Natural killer cell (primary cell): ENCODE data around the gene DIP2C. TPM values are rescaled to one million over a fixed set of nuclear protein-coding genes. Genes with fewer than 3 reads are reported as not detected.
A peak's percentile ranks its signal among the peaks of the same experiment; 100 is the strongest.

Experiments
- ATAC-seq, 3 donors: fragments of 150-1000 bp in 2 of 3; fragments of 200-7000 bp in 1 of 3; cut with Tn5 transposase; 1 replicate in 1 of 3; 2 replicates in 2 of 3; pipeline ENCODE4 v1.10.0; 2021; ENCODE audit warnings: mild to moderate bottlenecking in 2 of 3, moderate library complexity in 2 of 3
- DNase-seq, 2 donors: peaks; one replicate each; pipeline versions ENCODE4 v3.0.0 to v3.0.0-alpha.2; 2013 to 2021; ENCODE audit warnings: mixed read lengths in 1 of 2
- H3K27ac ChIP-seq: one replicate; pipeline ENCODE4 v1.5.1; 2013; ENCODE audit warnings: mild to moderate bottlenecking, low read length
- H3K27me3 ChIP-seq: one replicate; pipeline ENCODE4 v1.6.1; 2013; ENCODE audit warnings: low read length; ENCODE audit not compliant: control insufficient read depth, insufficient read depth
- H3K36me3 ChIP-seq: one replicate; pipeline ENCODE4 v1.6.1; 2013; ENCODE audit warnings: low read length; ENCODE audit not compliant: control insufficient read depth, insufficient read depth
- H3K4me1 ChIP-seq: one replicate; pipeline ENCODE4 v1.6.1; 2013; ENCODE audit warnings: low read length; ENCODE audit not compliant: control insufficient read depth, insufficient read depth
- H3K4me3 ChIP-seq: one replicate; pipeline ENCODE4 v1.5.1; 2013; ENCODE audit warnings: low read length
- H3K9me3 ChIP-seq: one replicate; pipeline ENCODE4 v1.6.1; 2013; ENCODE audit warnings: low read length; ENCODE audit not compliant: control insufficient read depth, insufficient read depth
- H3K27ac Mint-ChIP-seq, 2 donors: one replicate each; pipeline ENCODE4 v1.8.0; 2022; ENCODE audit warnings: mild to moderate bottlenecking in 2 of 2, mixed read lengths in 2 of 2, moderate library complexity in 1 of 2
- H3K27me3 Mint-ChIP-seq, 2 donors: one replicate each; pipeline ENCODE4 v1.8.0; 2022; ENCODE audit warnings: low read depth in 2 of 2, mixed read lengths in 2 of 2
- H3K36me3 Mint-ChIP-seq: one replicate; pipeline ENCODE4 v1.8.0; 2022; ENCODE audit warnings: mixed read lengths
- H3K4me1 Mint-ChIP-seq, 2 donors: one replicate each; pipeline ENCODE4 v1.8.0; 2022; ENCODE audit warnings: mixed read lengths in 2 of 2
- H3K4me3 Mint-ChIP-seq: one replicate; pipeline ENCODE4 v1.8.0; 2022; ENCODE audit warnings: mild to moderate bottlenecking, moderate library complexity, mixed read lengths
- H3K9me3 Mint-ChIP-seq, 2 donors: one replicate each; pipeline ENCODE4 v1.8.0; 2022; ENCODE audit warnings: mixed read lengths in 2 of 2
- CTCF ChIP-seq: fragments of 200-600 bp; IDR thresholded peaks from one replicate; pipeline ENCODE4 v1.8.0; 2022; ENCODE audit warnings: antibody characterized with exemption
- WGBS: methylation state at CpG from one replicate; pipeline ENCODE4 v1.1.7; 2013; ENCODE audit warnings: missing lambda C conversion rate; ENCODE audit not compliant: insufficient coverage; 5-methylcytosine and 5-hydroxymethylcytosine counted together
- intact Hi-C: fragments of 100-400 bp; cut with micrococcal nuclease; formaldehyde crosslinking; loops from one replicate; pipeline ENCODE4 v1.14.2; 2022
- total RNA-seq, 4 donors: library from RNA; stranded (reverse); fragments of 120-200 nt in 1 of 4; gene quantifications; one replicate each; pipeline versions ENCODE4 v1.2.3 to v1.2.4, GENCODE V29; 2013 to 2022

DIP2C gene
- total RNA-seq = 1 to 10 TPM; 1.5 to 5.8 (median 3.8) TPM
- total RNA-seq (2013) = 0.86 TPM

DNA sequence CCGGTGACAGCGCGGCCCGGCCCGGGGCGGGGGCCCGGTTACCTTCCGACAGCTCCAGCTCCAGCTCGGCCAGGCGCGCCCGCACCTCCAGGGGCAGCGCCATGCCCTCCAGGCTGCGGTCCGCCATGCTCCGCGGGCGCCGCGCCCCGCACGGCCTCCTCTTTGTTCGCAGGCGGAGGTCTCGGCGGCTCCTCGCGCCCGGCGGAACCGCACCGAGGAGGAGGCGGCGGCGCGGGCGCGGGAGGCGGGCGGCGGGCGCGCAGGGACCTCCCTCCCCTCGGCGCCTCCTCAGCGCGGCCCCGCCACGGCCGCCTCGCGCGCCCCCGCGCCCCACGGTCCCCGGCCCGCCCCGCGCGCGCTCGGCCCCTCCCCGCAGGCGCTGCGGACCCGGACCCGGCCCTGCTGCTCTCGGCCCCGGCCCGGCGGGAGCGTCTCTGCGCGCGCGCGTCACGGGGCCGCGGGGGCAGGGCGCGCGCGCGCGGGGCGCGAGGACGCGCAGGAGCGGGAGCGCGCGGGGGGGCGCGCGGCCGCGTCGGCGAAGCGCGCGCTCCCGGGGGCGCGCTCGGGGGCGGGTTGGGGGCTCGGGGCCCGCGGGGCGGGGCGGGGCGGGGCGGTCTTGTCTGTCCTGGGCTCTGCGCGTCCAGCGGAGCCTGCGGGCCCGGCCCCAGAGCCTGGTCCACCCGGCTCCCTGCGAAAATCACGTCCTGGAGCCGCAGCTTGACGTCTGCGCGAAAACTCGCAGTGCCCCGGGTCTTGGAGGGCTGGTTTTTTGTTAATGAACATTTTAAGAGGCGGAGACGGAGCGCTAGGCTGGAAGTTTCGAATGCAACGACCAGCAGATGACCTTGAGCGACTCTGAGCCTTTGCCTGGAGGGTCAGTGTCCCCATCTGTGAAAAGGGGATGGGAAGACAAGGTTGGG, at the start of gene DIP2C:
TSS of gene DIP2C (minus strand) at position 217 of the 920 bp plus-strand sequence. CDS start at position 127, 90 bp downstream.
- no peak within 1 kb of the TSS for H3K27ac ChIP-seq
- H3K4me3 ChIP-seq = no peak within 1 kb of the TSS
- no peaks in the 10 kb centered on the region for H3K9me3 ChIP-seq
- H3K27ac Mint-ChIP-seq = no peak within 1 kb of the TSS
- DNase-seq = no peak
- peak within 1 kb of the TSS; percentile 84 for H3K4me3 Mint-ChIP-seq
- peaks cover 0 to 5% of the 10 kb centered on the region in 2 donors for H3K4me1 Mint-ChIP-seq
- no peaks in the 10 kb centered on the region for H3K9me3 Mint-ChIP-seq
- no peaks in the 10 kb centered on the region for H3K4me1 ChIP-seq
- peak in 2 of 3 donors; percentile 21 to 64 for ATAC-seq
- WGBS = 3% methylated on average over 137 of the region's 137 CpGs
- intact Hi-C loops = no loop called here
- peaks cover 34 to 58% of the 10 kb centered on the region in 2 donors for H3K27me3 Mint-ChIP-seq
- no peak for TF ChIP-seq CTCF
- no peaks in the 10 kb centered on the region for H3K36me3 ChIP-seq
- H3K36me3 Mint-ChIP-seq = no peaks in the 10 kb centered on the region
- peaks cover 7% of the 10 kb centered on the region for H3K27me3 ChIP-seq

DNA sequence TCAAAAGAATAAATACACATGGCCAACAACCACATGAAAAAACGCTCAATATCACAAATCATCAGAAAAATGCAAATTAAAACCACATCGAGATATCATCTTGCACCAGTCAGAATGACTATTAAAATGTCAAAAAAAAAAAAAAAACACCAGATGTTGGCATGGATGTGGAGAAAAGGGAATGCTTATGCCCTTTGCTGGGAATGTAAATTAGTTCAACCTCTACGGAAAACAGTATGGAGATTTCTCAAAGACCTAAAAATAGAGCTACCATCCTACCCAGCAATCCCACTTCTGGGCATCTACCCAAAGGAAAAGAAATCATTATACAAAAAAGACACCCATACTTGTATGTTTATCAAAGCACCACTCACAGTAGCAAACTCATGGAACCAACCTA, 45.0 kb upstream of the DIP2C start:
- H3K4me1 ChIP-seq = no peaks in the 10 kb centered on the region
- Mint-ChIP-seq H3K27ac (no peak overlapping the region), H3K4me1 (no peaks in the 10 kb centered on the region), H3K27me3 (peaks cover 0 to 7% of the 10 kb centered on the region in 2 donors), H3K9me3 (peaks cover 2 to 4% of the 10 kb centered on the region in 2 donors), H3K36me3 (no peaks in the 10 kb centered on the region), H3K4me3 (no peak overlapping the region)
- intact Hi-C loops = no loop called here
- DNase-seq (no peak), ATAC-seq (no peak)
- H3K27ac ChIP-seq = no peak overlapping the region
- 71% methylated on average over 2 of the region's 3 CpGs for WGBS
- no peaks in the 10 kb centered on the region for H3K27me3 ChIP-seq
- H3K9me3 ChIP-seq = no peaks in the 10 kb centered on the region
- TF ChIP-seq CTCF = no peak
- no peaks in the 10 kb centered on the region for H3K36me3 ChIP-seq
- no peak overlapping the region for H3K4me3 ChIP-seq

DNA sequence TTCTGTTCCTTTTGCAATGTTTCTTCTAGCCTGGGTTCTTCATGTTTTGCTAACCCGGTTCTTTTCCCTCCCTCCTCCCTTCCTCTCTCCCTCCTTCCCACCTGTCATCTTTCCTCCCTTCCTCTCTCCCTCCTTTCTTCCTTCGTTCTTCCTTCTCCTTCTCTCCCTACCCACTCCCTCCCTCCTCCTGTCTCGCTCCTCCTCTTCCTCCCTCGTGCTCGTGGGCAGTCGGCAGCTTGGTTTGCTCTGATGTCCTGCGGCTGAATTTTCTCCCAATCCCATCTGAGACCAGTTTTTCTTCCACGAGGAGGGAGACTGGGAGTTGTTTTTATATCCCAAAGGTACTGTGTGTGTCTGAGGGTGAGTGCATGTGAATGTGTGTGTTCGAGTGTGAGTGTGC, 43.6 kb upstream of the DIP2C start:
- no peak overlapping the region for H3K4me3 Mint-ChIP-seq
- no peaks in the 10 kb centered on the region for H3K4me1 Mint-ChIP-seq
- WGBS = 76% methylated on average over 9 of the region's 9 CpGs
- Histone ChIP-seq H3K27me3 (no peaks in the 10 kb centered on the region), H3K36me3 (no peaks in the 10 kb centered on the region), H3K4me3 (no peak overlapping the region), H3K9me3 (no peaks in the 10 kb centered on the region), H3K4me1 (no peaks in the 10 kb centered on the region), H3K27ac (no peak overlapping the region)
- ATAC-seq (no peak), DNase-seq (no peak)
- peaks cover 0 to 7% of the 10 kb centered on the region in 2 donors for H3K27me3 Mint-ChIP-seq
- peaks cover 2 to 4% of the 10 kb centered on the region in 2 donors for H3K9me3 Mint-ChIP-seq
- no peaks in the 10 kb centered on the region for H3K36me3 Mint-ChIP-seq
- no peak for TF ChIP-seq CTCF
- no peak overlapping the region for H3K27ac Mint-ChIP-seq
- intact Hi-C loops = no loop called here
